Measurements from ENCODE around the gene SGMS1. TPM values are rescaled to one million over a fixed set of nuclear protein-coding genes. Genes with fewer than 3 reads are reported as not detected.
"Not testable (repeated sequence)": the region's sequence is repeated elsewhere in the genome, so short reads cannot be mapped to it uniquely, and the experiment has no call there.

SGMS1 gene
- total RNA-seq, 1 donor from 2014 or later, result 76.2 TPM

DNA sequence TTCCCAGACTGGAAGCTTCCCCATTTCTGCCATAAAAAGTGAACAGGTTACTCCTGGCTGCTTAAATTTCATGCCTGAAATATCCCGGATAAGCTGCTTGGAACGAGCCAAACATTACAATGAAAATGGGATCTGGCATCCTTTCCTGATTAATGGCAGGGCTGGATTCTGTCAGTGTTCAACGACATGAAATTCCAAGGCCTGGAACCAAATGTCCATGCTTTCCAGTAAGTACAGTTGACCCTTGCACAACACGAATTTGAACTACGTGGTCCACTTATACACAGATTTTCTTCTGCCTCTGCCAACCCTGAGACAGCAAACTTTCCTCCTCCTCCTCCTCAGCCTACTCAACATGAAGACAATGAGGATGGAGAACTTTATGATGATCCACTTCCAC lies 65.4 kb downstream of the SGMS1 start:
- peak in 1 of 2 donors; percentile 39 for DNase-seq (ENCODE audit: low read depth in 2 of 2)

- DNase-seq (ENCODE audit: low read depth in 2 of 2), result no peak
Measured at GRCh38 chr10:50557130-50557682, 66.5 kb downstream of the SGMS1 start.

DNA sequence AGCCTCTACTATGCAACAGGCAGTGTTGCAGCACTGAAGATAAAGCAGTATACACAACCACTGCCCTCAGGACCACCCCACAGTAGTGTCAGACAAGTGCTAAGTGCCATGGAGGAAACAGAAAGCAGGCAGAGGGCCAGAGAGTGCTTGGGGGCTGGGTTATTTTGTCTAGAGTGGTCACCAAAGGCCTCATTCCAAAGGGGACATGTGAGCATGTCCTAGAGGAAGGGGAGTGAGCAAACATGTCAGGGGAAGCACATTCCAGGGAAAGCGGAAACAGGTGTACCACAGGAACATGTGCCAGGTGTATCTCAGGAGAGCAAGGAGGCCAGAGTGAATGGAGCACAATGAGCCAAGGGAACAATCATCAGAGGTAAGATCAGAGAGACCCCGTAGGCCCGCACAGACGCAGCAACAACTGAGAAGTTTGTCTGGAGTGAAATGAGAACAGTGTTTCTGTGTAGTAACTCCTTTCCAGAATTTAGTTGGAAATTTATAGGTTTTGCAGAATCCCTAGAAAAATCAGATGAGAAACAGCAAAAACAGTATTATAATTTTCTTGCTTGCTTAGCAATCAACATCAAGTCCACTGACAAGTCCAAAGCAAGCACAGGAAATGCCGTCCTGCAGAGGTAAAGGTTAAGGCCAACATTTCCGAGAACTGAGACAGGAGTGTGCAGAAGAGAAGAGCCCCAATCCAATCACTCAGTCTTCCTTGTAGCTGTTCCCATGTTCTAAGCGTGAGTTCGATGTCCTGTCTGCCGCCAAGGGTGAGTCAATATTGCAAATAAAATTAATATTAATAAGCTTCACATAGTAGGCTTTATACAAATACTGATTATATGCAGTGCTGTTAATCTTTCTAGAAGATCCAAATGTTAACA lies 67.3 kb downstream of the SGMS1 start:
- peak in 1 of 2 donors; percentile 69 for DNase-seq (ENCODE audit: low read depth in 2 of 2)

GRCh38 chr10:50554995-50555568 lies 68.7 kb downstream of the SGMS1 start:
- no peak for DNase-seq (ENCODE audit: low read depth in 2 of 2)

DNA sequence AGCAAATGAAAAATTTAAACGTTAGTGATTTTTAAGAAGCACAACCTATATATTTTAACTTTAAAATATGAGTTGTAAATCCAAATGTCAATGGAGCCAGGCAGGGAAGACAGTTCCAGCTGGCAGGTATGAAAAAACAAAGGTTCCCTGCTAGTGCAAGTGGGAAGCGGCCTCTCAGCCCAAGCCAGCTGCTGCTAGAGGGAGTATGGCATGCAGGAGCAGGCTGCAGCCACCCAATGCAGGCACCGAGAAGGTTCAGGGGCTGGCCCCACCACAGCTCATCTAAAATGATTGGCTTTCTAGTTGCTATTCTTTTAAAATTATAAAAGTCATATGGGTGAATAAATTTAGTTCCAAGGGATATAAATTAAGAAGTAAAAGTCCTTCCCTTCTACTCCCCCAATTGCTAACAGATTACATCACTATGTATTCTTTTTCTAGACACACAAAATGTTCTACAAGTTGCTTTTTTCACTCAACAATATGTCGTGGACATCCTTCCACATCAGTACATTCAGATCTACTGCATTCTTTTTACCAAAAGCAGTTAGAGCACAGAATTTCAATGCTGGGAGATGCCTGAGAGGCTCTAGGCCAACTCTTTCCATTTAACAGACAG lies 69.3 kb downstream of the SGMS1 start:
- no peak for DNase-seq (ENCODE audit: low read depth in 2 of 2)

DNA sequence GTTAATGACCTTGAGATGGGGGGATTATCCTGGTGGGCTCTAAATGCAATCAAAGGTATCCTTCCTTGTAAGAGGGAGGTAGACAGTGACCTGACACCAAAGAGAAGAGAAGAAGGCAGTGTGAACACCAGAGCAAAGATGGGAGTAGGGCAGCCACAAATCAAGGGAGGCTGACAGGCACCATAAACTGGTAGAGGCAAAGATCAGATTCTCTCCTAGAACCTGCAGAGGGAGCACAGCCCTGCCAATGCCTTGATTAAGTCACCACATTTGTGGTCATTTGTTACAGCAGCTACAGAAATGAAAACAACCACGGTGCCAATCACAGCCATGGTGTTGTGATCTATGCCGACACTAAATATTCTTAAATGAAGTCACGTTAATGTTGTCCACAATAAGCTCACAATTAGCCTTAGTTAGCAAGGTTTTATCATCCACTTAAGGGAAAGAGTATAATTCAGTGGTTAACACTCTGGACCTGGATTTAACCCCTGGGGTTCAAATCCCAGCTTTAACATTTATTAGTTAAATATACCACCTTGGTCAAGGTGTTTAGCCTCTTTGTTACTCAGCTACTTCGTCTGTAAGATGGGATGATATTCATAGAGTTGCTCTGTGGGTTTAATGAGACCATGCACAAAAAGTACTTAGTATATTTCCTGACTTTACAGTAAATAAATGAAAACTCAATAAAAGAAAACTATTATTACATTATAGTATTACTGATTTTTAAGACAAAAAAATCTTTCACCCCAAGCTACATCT lies 70.8 kb downstream of the SGMS1 start:
- DNase-seq (ENCODE audit: low read depth in 2 of 2), result peak; percentile 61 to 63

GRCh38 chr10:50552308-50552707 lies 71.4 kb downstream of the SGMS1 start:
- no peak for DNase-seq (ENCODE audit: low read depth in 2 of 2)

GRCh38 chr10:50551894-50552293 lies 71.9 kb downstream of the SGMS1 start:
- no peak for DNase-seq (ENCODE audit: low read depth in 2 of 2)

DNA sequence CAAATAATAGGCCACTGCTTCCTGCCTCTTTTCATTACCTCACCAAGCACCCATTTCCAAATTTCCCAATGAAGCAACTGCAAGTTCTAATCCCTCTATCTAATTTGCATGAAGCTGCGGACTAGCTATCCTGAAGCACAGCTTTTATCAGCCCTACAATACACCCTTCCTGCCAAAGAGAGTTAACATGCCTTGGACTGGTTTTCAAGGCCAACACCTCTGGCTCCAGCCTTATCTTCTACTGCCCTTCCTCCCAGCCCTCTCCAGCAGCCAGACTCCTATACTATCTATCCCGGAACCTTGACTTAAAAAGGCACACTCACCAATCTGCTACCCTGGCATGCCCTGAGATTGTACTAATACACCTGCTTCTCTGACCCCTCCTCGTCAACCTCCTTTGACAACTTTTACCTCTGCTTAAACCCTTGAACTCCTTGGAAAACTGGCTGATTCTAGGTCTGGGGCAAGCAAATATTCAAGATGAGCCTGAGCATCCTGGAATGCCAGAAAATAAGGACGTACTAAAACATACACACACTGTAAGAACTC lies 73.4 kb downstream of the SGMS1 start:
- DNase-seq (ENCODE audit: low read depth in 2 of 2), result no peak

- DNase-seq (ENCODE audit: low read depth in 2 of 2), result not testable (repeated sequence)
Measured at GRCh38 chr10:50549186-50549585, 74.6 kb downstream of the SGMS1 start.

DNA sequence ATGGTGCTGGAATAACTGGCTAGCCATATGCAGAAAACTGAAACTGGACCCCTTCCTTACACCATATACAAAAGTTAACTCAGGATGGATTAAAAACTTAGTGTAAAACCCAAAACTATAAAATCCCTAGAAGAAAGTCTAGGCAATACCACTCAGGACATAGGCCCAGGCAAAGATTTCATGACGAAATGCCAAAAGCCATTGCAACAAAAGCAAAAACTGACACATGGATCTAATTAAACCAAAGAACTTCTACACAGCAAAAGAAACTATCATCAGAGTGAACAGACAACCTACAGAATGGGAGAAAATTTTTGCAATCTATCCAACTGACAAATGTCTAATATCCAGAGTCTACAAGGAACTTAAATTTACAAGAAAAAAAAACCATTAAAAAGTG lies 75.3 kb downstream of the SGMS1 start:
- not testable (repeated sequence) for DNase-seq (ENCODE audit: low read depth in 2 of 2)

DNA sequence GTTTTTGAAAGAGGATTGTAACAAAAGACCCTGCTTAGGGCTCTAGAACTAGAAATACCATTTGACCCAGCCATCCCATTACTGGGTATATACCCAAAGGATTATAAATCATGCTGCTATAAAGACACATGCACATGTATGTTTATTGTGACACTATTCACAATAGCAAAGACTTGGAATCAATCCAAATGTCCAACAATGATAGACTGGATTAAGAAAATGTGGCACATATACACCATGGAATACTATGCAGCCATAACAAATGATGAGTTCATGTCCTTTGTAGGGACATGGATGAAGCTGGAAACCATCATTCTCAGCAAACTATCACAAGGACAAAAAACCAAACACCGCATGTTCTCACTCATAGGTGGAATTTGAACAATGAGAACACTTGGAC lies 77.5 kb downstream of the SGMS1 start:
- not testable (repeated sequence) for DNase-seq (ENCODE audit: low read depth in 2 of 2)

DNA sequence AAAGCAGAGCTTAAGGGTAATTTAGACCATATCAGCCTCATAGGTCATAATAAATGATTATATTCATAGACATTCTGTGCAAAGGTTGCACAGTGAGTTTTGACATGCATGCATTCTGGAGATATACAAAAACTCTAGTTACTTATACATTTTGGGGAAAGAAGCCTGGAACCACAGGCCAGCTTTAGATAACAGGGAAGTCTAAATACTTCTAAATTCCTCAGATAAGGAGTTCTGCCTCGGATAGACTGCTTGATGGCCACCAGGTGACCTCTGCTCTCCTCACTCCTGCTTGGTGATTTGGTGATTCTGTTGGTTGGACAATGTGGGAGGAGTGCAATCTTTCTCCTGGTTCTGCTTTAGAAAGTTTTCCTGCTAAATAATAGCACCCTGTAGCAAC lies 77.9 kb downstream of the SGMS1 start:
- DNase-seq (ENCODE audit: low read depth in 2 of 2), result no peak

DNA sequence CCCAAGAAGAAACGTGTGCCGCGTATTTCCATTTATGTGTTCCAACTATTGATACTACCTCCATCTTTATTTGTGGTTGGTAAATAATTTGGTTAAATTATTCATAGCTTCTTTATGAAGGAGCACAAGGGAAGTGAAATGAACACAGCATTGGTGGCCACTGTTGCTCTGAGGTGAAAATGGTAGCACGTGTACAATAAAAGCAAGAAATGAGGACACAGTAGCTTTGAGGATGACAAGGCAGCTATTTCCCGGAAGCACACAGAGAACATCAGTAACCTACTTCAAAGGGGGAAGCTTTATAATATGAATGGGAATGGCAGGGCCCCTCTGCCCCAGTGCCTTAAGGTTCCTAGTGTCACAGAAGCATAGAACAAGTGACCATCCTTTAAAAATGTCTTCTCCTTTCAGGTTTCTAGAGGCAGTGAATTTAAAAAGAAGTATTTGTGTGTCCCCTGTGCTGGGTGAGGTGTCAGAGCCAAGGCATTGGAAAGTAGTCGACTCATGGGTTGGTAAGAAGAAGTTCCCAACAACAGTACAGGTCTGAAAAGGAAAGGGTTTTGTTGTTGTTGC lies 78.8 kb downstream of the SGMS1 start:
- DNase-seq (ENCODE audit: low read depth in 2 of 2), result no peak

GRCh38 chr10:50544095-50544856 lies 79.5 kb downstream of the SGMS1 start:
- peak in 1 of 2 donors; percentile 24 for DNase-seq (ENCODE audit: low read depth in 2 of 2)

GRCh38 chr10:50542871-50543270 lies 80.9 kb downstream of the SGMS1 start:
- no peak for DNase-seq (ENCODE audit: low read depth in 2 of 2)

GRCh38 chr10:50541921-50542320 lies 81.8 kb downstream of the SGMS1 start:
- no peak for DNase-seq (ENCODE audit: low read depth in 2 of 2)

GRCh38 chr10:50541317-50541716 lies 82.4 kb downstream of the SGMS1 start:
- DNase-seq (ENCODE audit: low read depth in 2 of 2), result no peak

DNA sequence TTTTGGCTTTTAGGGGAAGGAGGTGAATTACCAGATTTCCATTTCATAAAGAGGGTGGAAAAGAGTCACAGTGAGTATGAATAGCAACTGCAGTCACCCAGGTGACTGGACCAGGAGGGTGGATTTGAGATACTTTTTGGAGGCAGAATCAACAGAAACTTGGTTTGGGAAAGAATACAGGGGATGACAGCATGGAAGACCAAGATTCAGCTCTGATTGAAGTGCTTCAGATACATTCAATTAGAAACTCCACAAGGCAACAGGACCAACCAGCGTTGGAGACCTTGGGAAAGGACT lies 83.0 kb downstream of the SGMS1 start:
- no peak for DNase-seq (ENCODE audit: low read depth in 2 of 2)

All from lung microvascular endothelial cell (primary cell).